DMS153 treated with DMSO at 0.1 percent for 48 hours (cell line): ENCODE results near the gene IRF2BP2.

Experiments used
- DNase-seq: peaks from one replicate; lab custom pipeline; 2025; ENCODE audit not compliant: unreplicated experiment; lab: John Stamatoyannopoulos, UW

The IRF2BP2 gene

DNA sequence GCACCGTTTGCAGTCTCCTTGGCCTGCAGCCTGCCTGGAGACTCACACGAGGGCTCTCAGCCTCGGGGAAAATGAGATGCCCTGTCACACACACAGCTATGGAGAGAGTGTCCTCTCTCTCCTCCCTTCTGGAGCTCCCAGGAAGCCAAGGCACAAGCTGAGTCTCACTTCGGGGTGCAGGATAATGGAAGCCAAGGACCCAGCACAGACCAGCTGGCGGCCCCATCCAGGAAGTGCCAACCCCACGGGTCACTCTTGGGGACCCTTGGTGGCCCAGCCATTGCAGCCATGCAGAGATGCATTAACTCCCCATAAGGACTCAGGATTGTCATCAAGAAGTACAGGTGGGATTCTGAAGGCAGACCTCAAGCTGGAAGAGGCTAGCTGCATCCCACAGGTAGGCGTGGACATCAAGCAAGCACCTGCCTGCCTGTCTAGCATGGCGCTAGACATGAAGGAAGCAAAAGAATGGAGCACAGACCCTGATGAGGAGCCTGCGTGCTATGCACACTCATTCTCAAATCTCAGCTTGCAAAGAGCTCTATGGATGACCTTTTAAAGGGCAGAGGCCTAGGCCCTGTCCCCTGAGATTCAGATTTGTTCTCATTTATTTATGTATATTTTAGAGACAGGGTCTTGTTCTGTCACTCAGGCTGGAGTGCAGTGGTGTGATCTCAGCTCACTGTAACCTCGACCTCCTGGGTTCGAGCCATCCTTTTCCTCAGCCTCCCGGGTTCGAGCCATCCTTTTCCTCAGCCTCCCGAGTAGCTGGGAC lies 49.9 kb downstream of the IRF2BP2 start:
- no peak for DNase-seq

- no peak for DNase-seq
These were observed 50.7 kb downstream of the IRF2BP2 start for GRCh38 chr1:234559152-234559901.

DNA sequence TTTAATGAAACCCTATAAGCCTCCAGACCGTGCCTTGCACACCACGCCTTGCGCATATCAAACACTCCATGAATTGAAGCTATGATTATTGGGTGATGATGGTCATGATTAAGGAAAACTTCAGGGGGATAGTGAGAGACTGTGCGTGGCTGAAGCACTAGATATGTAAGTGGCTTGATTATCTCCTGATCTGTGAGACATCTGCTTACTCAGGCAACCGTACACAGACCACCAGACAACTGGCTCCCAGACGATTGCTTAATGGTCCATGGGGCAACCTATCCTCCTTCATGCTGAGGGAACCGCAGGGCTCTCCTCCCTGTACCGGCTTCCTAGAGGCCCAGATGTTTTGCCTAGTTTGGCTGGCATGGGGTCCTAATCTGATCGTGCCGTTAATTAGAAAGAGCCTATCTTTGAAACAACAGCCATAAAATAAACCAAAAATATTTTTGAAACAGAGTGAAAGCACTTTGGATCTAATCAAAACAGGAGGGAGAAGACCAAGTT lies 51.6 kb downstream of the IRF2BP2 start:
- DNase-seq = no peak

- no peak for DNase-seq
These were observed 53.6 kb downstream of the IRF2BP2 start for GRCh38 chr1:234556245-234556943.

- DNase-seq = no peak
These were observed 54.5 kb downstream of the IRF2BP2 start for GRCh38 chr1:234555390-234556024.

GRCh38 chr1:234554698-234555311 lies 55.2 kb downstream of the IRF2BP2 start:
- DNase-seq = no peak
